ENCODE measurements around the gene EPHA1. TPM values are rescaled to one million over a fixed set of nuclear protein-coding genes. Genes with fewer than 3 reads are reported as not detected.

Gene EPHA1
- total and polyA plus RNA-seq, 2 donors (not counting 3 experiments of a cell fraction or from before 2014, with no cell fraction given) = 0.07 TPM; not detected in 1

DNA sequence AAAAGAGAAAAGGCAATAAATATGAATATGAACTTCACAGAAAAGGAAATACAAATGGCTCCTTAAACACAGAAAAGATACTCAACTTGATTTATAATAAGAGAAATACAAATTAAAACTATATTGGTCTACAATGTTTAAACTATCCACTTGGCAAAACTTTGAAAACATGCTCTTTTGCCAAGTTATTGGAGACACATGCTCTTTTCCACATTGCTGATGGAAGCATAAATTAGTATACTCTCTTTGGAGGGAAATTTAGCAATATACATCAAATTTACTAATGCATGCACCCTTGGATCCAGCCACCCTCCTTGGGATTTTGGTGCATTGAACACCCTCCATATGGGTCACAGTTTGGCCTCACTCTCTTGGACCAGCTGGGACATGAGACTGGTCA is 42.5 kb upstream of the EPHA1 start:
- Histone ChIP-seq H3K36me3 (ENCODE audit: control insufficient read depth in 2 of 2, extremely low read depth in 1 of 2, insufficient read depth in 2 of 2, low read length in 2 of 2) (no peaks in the 10 kb centered on the region), H3K79me2 (ENCODE audit: control insufficient read depth, insufficient read depth, low read length) (no peaks in the 10 kb centered on the region), H3K4me1 (ENCODE audit: control insufficient read depth, extremely low read depth, insufficient read depth, low read length) (no peaks in the 10 kb centered on the region), H3K27me3 (ENCODE audit: control insufficient read depth in 2 of 2, insufficient read depth in 2 of 2, low read length in 2 of 2) (no peaks in the 10 kb centered on the region), H3K4me3 (replicated peaks in 1 of 3; ENCODE audit: insufficient read depth in 1 of 3, low read depth in 1 of 3, low read length in 3 of 3) (no peak overlapping the region), H2AFZ (ENCODE audit: low read depth, low read length) (no peak overlapping the region), H3K9me1 (replicated peaks; ENCODE audit: control insufficient read depth, extremely low read depth, insufficient read depth, low read length) (no peaks in the 10 kb centered on the region), H3K4me2 (ENCODE audit: insufficient read depth, low read length) (no peak overlapping the region), H3K27ac (ENCODE audit: insufficient read depth, low read depth, low read length) (no peak overlapping the region), H3K9me3 (replicated peaks; ENCODE audit: control insufficient read depth, insufficient read depth, low read length) (no peaks in the 10 kb centered on the region), H4K20me1 (replicated peaks; ENCODE audit: control insufficient read depth, extremely low read depth, insufficient read depth, low read length) (no peaks in the 10 kb centered on the region), H3K9ac (replicated peaks; ENCODE audit: extremely low read depth, insufficient read depth, low read length) (no peak overlapping the region)
- dilution Hi-C loops (cut with MboI; ENCODE audit: extremely low pct_ligation_motif_present, low sequenced_read_pairs) (no loop called here), intact Hi-C loops (cut with micrococcal nuclease) (no loop called here)
- FAIRE-seq (no peak), DNase-seq (ENCODE audit: low read depth, low spot score) (no peak)
- no peak for TF ChIP-seq GATA2 (IDR thresholded peaks at IDR 0.05; ENCODE audit: insufficient read depth, insufficient read length, low read depth, low read length)
- no peak for TF ChIP-seq POLR2AphosphoS5 (IDR thresholded peaks at IDR 0.05; ENCODE audit: insufficient read depth, low read depth, low read length)
- TF ChIP-seq EZH2 (IDR thresholded peaks at IDR 0.05; ENCODE audit: borderline replicate concordance, low read depth, low read length, severe bottlenecking) = no peak
- TF ChIP-seq MYC (IDR thresholded peaks at IDR 0.05; ENCODE audit: low read depth, low read length) = no peak
- TF ChIP-seq, protein P1, sequence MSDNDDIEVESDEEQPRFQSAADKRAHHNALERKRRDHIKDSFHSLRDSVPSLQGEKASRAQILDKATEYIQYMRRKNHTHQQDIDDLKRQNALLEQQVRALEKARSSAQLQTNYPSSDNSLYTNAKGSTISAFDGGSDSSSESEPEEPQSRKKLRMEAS (IDR thresholded peaks at IDR 0.05; ENCODE audit: insufficient read depth, insufficient read length) = no peak
- TF ChIP-seq POLR2A (IDR thresholded peaks at IDR 0.05; ENCODE audit: low read depth, low read length) = no peak
- no peak for TF ChIP-seq JUN (IDR thresholded peaks at IDR 0.05; ENCODE audit: borderline replicate concordance, insufficient read depth, insufficient read length, low read depth)
- no peak for TF ChIP-seq FOS (IDR thresholded peaks at IDR 0.05; ENCODE audit: borderline replicate concordance, insufficient read depth, low read length)
- TF ChIP-seq, protein P2, sequence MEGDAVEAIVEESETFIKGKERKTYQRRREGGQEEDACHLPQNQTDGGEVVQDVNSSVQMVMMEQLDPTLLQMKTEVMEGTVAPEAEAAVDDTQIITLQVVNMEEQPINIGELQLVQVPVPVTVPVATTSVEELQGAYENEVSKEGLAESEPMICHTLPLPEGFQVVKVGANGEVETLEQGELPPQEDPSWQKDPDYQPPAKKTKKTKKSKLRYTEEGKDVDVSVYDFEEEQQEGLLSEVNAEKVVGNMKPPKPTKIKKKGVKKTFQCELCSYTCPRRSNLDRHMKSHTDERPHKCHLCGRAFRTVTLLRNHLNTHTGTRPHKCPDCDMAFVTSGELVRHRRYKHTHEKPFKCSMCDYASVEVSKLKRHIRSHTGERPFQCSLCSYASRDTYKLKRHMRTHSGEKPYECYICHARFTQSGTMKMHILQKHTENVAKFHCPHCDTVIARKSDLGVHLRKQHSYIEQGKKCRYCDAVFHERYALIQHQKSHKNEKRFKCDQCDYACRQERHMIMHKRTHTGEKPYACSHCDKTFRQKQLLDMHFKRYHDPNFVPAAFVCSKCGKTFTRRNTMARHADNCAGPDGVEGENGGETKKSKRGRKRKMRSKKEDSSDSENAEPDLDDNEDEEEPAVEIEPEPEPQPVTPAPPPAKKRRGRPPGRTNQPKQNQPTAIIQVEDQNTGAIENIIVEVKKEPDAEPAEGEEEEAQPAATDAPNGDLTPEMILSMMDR (IDR thresholded peaks at IDR 0.05; ENCODE audit: extremely low read depth in 1 of 2, insufficient read depth in 1 of 2, low read depth in 1 of 2, low read length in 2 of 2) = no peak
- ChIA-PET POLR2A (no interaction called here), CTCF (interaction anchor here (1.4 kb wide), 1 partner anchor 54 kb away, joined by 3 read pairs; no protein-coding TSS in a partner anchor)
- no TSS peak for BruUV-seq (replicated peaks)

Measured in endothelial cell of umbilical vein (primary cell).